PC-3 (cell line): ENCODE results near the gene ADIG. TPM values are rescaled to one million over a fixed set of nuclear protein-coding genes. Genes with fewer than 3 reads are reported as not detected.

Experiments
- ATAC-seq: fragments of 200-7000 bp; cut with Tn5 transposase; 2 replicates; pipeline ENCODE4 v1.9.1; 2020; ENCODE audit warnings: mild to moderate bottlenecking, moderate library complexity
- BruUV-seq: library from RNA; stranded (reverse); fragments of 400-500 nt; replicated peaks from 2 replicates; lab custom pipeline; 2021; lab: Mats Ljungman, UMichigan
- CTCF ChIA-PET: fragments of 300-600 bp; sonication (Branson Sonifier 250); formaldehyde crosslinking; loops from one replicate; lab custom pipeline; 2022; ENCODE audit warnings: antibody characterized with exemption; lab: Charles Lee
- POLR2A ChIA-PET: fragments of 300-600 bp; sonication (Branson Sonifier 250); formaldehyde crosslinking; loops from one replicate; lab custom pipeline; 2022; ENCODE audit warnings: antibody characterized with exemption; ENCODE audit not compliant: unreplicated experiment; lab: Charles Lee
- DNase-seq: peaks from one replicate; pipeline ENCODE4 v3.0.0-alpha.2; 2015
- H2AFZ ChIP-seq: fragments of 300-600 bp; sonication (generic); 2 replicates; pipeline ENCODE4 v1.6.0; 2016; ENCODE audit warnings: antibody characterized with exemption, low read length
- H3F3A ChIP-seq: fragments of 300-600 bp; sonication (generic); one replicate; pipeline ENCODE4 v1.6.0; 2017; ENCODE audit warnings: antibody characterized with exemption, low read length, control low read depth, mild to moderate bottlenecking; ENCODE audit not compliant: unreplicated experiment
- H3K27ac ChIP-seq: fragments of 300-600 bp; sonication (generic); 2 replicates; pipeline ENCODE4 v1.5.1; 2016; ENCODE audit warnings: mild to moderate bottlenecking, low read length
- H3K27me3 ChIP-seq: fragments of 300-600 bp; sonication (generic); 2 replicates; pipeline ENCODE4 v1.6.1; 2016; ENCODE audit warnings: low read length, mixed read lengths
- H3K36me3 ChIP-seq: fragments of 300-600 bp; sonication (generic); 2 replicates; pipeline ENCODE4 v1.6.1; 2016; ENCODE audit warnings: low read depth, mixed run types, low read length, mixed read lengths
- H3K4me1 ChIP-seq: fragments of 300-600 bp; sonication (generic); 2 replicates; pipeline ENCODE4 v1.5.1; 2016; ENCODE audit warnings: low read length; ENCODE audit not compliant: insufficient read depth
- H3K4me2 ChIP-seq: fragments of 300-600 bp; sonication (generic); 2 replicates; pipeline ENCODE4 v1.6.0; 2016; ENCODE audit warnings: low read length
- H3K4me3 ChIP-seq: fragments of 300-600 bp; sonication (generic); 2 replicates; pipeline ENCODE4 v1.5.1; 2016; ENCODE audit warnings: mild to moderate bottlenecking, low read length, mixed read lengths
- H3K79me2 ChIP-seq: fragments of 300-600 bp; sonication (generic); 2 replicates; pipeline ENCODE4 v1.6.1; 2017; ENCODE audit warnings: low read length, mixed read lengths
- H3K9ac ChIP-seq: fragments of 300-600 bp; sonication (generic); 2 replicates; pipeline ENCODE4 v1.6.0; 2016; ENCODE audit warnings: mild to moderate bottlenecking, low read length
- H3K9me2 ChIP-seq: fragments of 300-600 bp; sonication (generic); replicated peaks from 2 replicates; pipeline ENCODE4 v1.6.1; 2016; ENCODE audit warnings: mixed run types, low read length, mixed read lengths
- H3K9me3 ChIP-seq: fragments of 300-600 bp; sonication (generic); 2 replicates; pipeline ENCODE4 v1.6.1; 2016; ENCODE audit warnings: low read length, mixed read lengths
- H4K20me1 ChIP-seq: fragments of 300-600 bp; sonication (generic); 2 replicates; pipeline ENCODE4 v1.6.1; 2016; ENCODE audit warnings: low read length, mixed read lengths
- CTCF ChIP-seq: fragments of 300-600 bp; sonication (generic); conservative IDR thresholded peaks from 2 replicates; pipeline ENCODE4 v1.5.1; 2017; ENCODE audit warnings: antibody characterized with exemption, low read depth, mild to moderate bottlenecking, low read length
- EZH2 ChIP-seq: fragments of 300-600 bp; sonication (generic); IDR thresholded peaks from one replicate; pipeline ENCODE4 v1.6.1; 2017; ENCODE audit warnings: antibody characterized with exemption, mild to moderate bottlenecking, low read length; ENCODE audit not compliant: unreplicated experiment
- EZH2phosphoT487 ChIP-seq: fragments of 300-600 bp; sonication (generic); IDR thresholded peaks from 2 replicates; pipeline ENCODE4 v1.6.1; 2018; ENCODE audit warnings: mild to moderate bottlenecking, antibody characterized with exemption, low read length, borderline replicate concordance
- intact Hi-C: fragments of 100-400 bp; cut with micrococcal nuclease; formaldehyde crosslinking; loops from 2 replicates; pipeline ENCODE4 v1.9.0; 2023
- total RNA-seq: library from RNA; depleted of rRNA; stranded (reverse); fragments of >200 nt; gene quantifications from 2 replicates; pipeline ENCODE4 v1.2.3, GENCODE V29; 2014

The ADIG gene
- total RNA-seq, 1 experiment from 2014 or later = not detected

GRCh38 chr20:38604873-38605303, 23.9 kb downstream of the ADIG start:
- CTCF ChIA-PET = interaction anchor here (0.6 to 0.7 kb wide), 3 partner anchors 92 to 246 kb away, joined by 3 to 7 read pairs (median 4); partner anchors contain the start of gene RALGAPB
- Histone ChIP-seq H3K36me3 (no peaks in the 10 kb centered on the region), H3K27ac (peak overlapping the region; percentile 45), H3K4me1 (peaks cover 21% of the 10 kb centered on the region), H3K9me2 (no peaks in the 10 kb centered on the region), H3K9me3 (no peaks in the 10 kb centered on the region), H3K9ac (no peak overlapping the region), H3K79me2 (no peaks in the 10 kb centered on the region), H3K4me3 (no peak overlapping the region), H3K4me2 (peak overlapping the region; percentile 12), H3F3A (no peaks in the 10 kb centered on the region), H4K20me1 (no peaks in the 10 kb centered on the region), H3K27me3 (no peaks in the 10 kb centered on the region), H2AFZ (no peak overlapping the region)
- TF ChIP-seq EZH2phosphoT487 (no peak), CTCF (no peak), EZH2 (no peak)
- no TSS peak for BruUV-seq
- ATAC-seq (peak; percentile 97), DNase-seq (peak; percentile 95)
- POLR2A ChIA-PET = interaction anchor here (0.6 to 0.7 kb wide), 2 partner anchors 29 to 1302 kb away, joined by 3 to 4 read pairs; no protein-coding TSS in a partner anchor
- intact Hi-C loops = no loop called here

- CTCF ChIA-PET = no interaction called here
- Histone ChIP-seq H3K79me2 (no peaks in the 10 kb centered on the region), H3K36me3 (no peaks in the 10 kb centered on the region), H3K27me3 (no peaks in the 10 kb centered on the region), H3K4me3 (no peak overlapping the region), H3K9me2 (no peaks in the 10 kb centered on the region), H3K27ac (no peak overlapping the region), H2AFZ (no peak overlapping the region), H3K9ac (no peak overlapping the region), H3F3A (no peaks in the 10 kb centered on the region), H3K4me1 (peaks cover 27% of the 10 kb centered on the region), H4K20me1 (no peaks in the 10 kb centered on the region), H3K9me3 (no peaks in the 10 kb centered on the region), H3K4me2 (no peak overlapping the region)
- intact Hi-C loops = no loop called here
- TF ChIP-seq CTCF = no peak
- DNase-seq (no peak), ATAC-seq (no peak)
- POLR2A ChIA-PET = no interaction called here
- no TSS peak for BruUV-seq
Observed at GRCh38 chr20:38607351-38607750, 26.4 kb downstream of the ADIG start.

- H3K9ac ChIP-seq = no peak overlapping the region
- no peaks in the 10 kb centered on the region for H3K27me3 ChIP-seq
- no peak overlapping the region for H2AFZ ChIP-seq
- H3K27ac ChIP-seq = no peak overlapping the region
- no TSS peak for BruUV-seq
- ATAC-seq = no peak
- H3K36me3 ChIP-seq = no peaks in the 10 kb centered on the region
- no peak overlapping the region for H3K4me2 ChIP-seq
- no peaks in the 10 kb centered on the region for H3K9me3 ChIP-seq
- H3K9me2 ChIP-seq = no peaks in the 10 kb centered on the region
- H3K79me2 ChIP-seq = no peaks in the 10 kb centered on the region
- no peak for DNase-seq
- H4K20me1 ChIP-seq = no peaks in the 10 kb centered on the region
- TF ChIP-seq EZH2phosphoT487 = no peak
- no peak for TF ChIP-seq CTCF
- no peak for TF ChIP-seq EZH2
- ChIA-PET POLR2A (no interaction called here), CTCF (no interaction called here)
- H3K4me3 ChIP-seq = no peak overlapping the region
- H3K4me1 ChIP-seq = peaks cover 27% of the 10 kb centered on the region
- intact Hi-C loops = no loop called here
- H3F3A ChIP-seq = no peaks in the 10 kb centered on the region
Observed at GRCh38 chr20:38608188-38608587, 27.2 kb downstream of the ADIG start.
